GM18858 (cell line): Measurements from ENCODE around the gene ADD1.

Experiments used
- ATAC-seq: cut with Tn5 transposase; IDR thresholded peaks from one replicate; pipeline ENCODE4 v1.9.1; 2021; ENCODE audit not compliant: unreplicated experiment

Gene ADD1

GRCh38 chr4:2833671-2834000, 10.0 kb upstream of the ADD1 start:
- no peak for ATAC-seq

DNA sequence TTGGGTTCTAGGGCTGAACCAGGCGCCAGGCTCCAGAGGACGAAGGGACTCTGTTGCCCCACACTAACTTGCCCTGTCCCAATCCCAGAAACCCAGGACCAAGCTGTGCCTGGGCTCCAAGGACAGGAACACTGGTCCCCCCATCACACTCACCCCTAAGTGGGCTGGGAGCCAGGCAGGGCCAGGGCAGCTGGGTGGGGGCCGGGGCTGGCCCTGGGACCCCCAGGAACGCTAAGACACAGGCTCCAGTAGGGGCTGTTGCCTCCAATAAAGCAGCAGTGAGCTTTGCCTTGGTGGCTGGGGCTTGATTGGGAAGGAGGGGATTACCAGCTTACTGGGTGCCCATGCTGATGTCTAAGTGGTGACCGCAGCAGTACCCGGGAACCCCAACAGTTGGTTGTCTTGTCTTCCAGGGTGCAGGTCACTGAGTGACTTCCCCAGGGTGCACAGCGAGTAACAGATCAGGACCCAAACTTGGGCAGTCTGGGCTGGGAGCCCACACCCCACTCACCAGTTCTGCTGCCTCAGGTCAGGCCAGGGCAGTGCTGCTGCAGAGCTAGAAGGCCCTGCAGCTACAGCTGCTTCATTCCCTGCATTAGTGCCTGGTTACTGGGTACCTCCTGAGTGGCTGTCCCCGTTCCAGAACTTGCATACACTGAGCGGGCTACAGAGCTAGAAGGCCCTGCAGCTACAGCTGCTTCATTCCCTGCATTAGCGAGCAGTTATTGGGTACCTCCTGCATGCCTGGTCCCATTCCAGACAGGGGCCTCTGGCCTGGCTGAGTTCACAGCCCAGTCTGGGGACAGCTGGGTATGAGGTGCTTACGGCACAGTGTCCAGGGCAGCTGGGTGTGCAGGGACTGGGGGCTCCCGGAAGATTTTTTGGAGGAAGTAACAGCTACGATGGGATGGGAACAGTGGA, 9.4 kb upstream of the ADD1 start:
- ATAC-seq = no peak

DNA sequence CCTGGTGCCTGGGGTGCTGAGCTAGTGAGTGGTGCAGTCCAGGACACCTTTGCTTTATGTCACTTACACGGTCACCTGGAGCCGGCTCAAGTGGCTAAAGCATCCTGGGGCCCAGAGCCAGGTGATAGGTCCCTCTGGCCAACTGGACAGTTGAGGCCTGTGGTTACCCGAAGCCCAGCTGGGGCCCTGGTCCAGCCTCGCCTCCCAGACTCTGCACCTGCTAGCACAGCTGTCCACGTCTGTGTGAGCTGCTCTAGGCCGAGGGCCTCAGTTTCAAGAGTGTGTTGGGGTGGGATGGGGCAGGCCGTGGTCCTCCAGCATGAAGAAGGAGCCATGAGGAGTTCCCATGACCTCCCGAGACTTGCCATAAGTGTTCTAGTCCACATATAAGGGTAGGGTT, 7.7 kb upstream of the ADD1 start:
- no peak for ATAC-seq

DNA sequence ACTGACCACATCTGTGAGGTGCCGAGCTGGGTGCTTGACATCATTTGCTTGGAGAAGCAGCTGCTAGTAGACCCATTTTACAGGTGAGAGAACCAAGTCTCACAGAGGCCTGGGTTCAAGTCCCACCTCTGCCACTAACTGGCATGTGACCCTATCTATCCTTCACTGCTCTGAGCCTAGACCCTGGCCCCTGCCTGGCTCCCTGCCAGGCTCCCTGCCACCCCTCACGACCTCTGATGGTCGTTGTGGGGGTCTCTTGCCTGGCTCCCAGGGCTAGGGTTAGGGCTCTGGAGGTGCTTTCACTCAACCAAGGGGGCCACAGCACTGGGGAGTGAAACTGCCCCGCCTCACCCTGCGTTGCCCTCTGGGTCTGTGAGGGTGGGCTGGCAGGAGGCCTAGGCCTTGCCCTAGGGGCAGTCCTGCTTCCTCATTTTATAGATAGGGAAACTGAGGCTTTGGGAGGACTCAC, 7.2 kb upstream of the ADD1 start:
- ATAC-seq = no peak

GRCh38 chr4:2837110-2837903, 6.3 kb upstream of the ADD1 start:
- no peak for ATAC-seq

DNA sequence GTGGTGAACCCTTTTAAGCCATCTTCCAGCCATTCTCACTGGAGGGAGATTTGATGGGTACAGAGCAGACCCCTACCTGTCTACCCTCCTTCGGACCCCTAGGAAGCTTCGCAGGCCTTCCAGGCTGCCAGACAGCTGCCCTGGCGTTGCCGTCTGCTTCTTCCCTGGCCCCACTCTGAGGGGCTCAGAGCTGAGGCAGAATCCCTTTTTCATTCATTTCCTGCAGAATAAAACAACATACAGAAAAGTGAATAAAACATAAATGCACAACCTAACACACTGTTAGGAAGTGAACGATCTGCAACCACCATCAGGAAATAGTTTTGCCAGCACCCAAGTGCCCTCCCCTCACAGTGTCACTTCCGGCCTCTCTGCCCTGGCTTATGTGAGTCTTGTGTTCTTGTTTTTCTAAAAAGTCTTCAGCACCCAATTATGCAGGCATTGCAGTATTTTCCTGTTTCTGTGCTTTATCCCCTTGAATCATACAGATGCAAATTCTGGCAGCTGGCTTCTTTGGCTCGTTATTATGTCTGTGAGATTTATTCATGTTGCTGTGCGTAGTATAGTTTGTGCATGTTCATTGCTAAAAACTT, 5.6 kb upstream of the ADD1 start:
- no peak for ATAC-seq

DNA sequence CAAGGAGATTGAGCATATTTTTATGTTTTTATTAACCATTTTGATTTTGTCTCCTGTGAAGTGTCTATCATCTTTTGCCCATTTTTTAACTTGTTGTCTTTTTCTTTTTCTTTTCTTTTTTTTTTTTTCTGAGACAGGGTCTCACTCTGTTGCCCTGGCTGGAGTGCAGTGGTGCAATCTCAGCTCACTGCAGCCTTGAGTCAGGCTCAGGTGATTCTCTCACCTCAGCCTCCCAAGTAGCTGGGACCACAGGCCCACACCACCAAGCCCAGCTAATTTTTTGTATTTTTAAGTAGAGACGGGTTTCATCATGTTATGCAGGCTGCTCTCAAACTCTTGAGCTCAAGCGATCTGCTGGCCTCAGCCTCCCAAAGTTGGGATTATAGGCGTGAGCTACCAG, 4.6 kb upstream of the ADD1 start:
- ATAC-seq = no peak

DNA sequence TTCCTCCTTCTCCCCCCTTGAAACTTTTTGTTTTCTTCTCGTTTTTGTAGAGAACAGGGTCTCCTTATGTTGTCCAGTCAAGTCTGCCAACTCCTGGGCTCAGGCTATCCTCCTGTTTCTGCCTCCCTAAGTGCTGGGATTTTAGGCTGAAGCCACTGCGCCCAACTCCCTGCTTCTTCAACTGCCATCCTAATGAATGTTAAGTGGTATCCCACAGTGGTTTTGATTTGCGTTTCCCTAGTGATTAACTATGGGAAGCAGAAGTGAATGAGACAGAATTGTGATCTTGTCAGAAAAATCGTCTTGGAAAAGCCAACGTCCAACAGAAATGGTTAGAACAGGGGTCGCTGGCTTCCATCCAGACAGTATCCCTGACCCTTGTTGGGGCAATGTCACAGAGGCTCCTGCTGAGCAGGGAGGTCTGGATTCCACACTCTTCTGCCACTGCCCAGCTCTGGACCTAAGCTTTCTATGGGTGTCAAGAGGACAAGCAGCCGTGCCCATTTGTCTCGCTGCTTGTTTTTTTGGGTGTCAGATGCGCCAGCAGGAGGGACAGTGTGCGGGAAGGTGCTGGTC, 869 bp upstream of the ADD1 start:
- ATAC-seq = no peak

DNA sequence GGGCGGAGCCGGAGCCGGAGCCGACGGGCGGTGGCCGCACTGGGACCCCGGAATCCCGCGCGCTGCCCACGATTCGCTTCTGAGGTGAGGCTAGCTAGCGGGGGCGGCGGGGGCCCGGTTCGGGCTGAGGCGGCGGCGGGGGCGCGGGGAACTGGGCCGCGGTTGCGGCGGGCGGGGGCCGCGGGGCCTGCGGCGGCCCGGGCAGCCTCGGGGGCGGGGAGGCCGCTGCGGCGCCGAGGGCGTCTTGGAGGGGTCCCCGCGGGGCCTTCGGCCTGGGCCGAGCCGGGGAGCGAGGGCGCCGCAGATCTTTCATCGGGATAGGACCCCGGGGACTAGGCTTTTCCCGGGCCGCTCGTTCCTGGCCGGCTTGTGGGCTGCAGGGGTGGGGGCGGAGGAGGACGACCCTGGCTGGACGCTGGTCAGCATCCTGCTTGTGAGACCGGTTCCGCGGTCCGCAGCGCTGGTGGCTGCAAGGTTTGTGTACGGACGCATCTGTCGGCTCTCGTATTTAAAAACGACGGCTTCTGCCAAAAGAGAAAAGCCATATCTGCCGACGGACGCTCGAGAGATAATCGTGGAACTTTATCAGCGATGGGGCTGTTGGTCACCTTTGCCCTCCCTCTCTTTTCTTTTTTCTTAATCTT, 419 bp downstream of the ADD1 start:
- ATAC-seq = no peak

DNA sequence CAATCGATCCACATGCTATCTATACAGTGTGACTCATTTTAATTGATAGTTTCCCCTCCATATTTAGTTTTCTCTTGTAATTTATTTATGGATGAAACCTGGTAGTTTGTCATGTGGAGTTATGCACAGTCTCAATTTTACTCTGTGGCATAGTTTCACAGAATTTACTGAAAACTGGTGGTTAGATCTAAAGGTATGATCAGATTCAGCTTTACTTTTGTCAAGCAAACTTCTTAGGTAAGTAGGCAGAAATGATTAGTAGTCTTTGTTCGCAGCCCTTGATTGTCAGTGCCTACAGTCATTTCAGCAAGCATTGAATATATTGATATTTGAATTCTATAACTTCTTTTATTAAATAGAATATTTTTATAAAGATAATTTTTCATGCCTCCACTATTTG, 2.5 kb downstream of the ADD1 start:
- ATAC-seq = no peak

GRCh38 chr4:2847302-2847871, 3.7 kb downstream of the ADD1 start:
- ATAC-seq = no peak

GRCh38 chr4:2848449-2848848, 4.8 kb downstream of the ADD1 start:
- no peak for ATAC-seq

DNA sequence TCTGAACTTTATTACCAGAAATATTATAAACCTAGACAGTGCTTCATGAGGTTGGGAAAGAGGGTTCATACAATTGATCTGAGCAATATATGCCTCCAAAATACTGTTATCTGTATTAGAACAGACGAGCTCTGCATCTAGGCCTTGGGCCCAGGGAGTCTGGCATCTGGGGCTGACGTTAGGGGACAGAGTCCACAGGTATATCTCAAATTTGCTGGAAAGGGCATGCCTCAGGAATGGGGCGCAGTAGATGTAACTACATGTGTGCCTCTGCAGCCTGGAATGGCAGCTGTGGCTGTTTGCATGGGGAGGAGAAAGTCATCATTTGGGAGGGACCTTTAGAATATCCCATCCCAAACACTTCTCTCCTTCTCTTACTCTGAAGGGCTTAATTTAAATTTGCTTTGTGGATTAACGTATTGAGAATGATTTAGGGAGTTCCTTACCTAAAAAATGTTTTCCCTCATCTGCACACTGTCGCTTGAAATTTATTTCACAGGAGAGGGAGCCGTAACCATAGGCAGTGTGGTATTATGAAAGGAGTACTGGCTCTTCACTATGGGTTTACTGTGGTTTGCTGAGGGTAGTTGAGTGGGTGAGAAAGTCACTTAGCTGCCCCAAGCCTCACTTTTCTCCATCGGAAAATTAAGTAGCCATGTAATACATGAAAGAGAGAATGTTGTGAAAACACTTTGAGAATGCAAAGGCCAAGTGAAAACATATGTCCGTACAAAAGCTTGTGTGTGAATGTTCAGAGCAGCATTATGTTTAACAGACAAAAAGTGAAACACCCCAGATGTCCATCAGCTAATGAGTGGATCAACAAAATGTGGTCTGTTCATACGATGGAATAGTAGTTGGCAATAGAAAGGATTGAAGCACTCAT, 5.9 kb downstream of the ADD1 start:
- ATAC-seq = no peak

- no peak for ATAC-seq
Observed at GRCh38 chr4:2850966-2851798, 7.5 kb downstream of the ADD1 start.

DNA sequence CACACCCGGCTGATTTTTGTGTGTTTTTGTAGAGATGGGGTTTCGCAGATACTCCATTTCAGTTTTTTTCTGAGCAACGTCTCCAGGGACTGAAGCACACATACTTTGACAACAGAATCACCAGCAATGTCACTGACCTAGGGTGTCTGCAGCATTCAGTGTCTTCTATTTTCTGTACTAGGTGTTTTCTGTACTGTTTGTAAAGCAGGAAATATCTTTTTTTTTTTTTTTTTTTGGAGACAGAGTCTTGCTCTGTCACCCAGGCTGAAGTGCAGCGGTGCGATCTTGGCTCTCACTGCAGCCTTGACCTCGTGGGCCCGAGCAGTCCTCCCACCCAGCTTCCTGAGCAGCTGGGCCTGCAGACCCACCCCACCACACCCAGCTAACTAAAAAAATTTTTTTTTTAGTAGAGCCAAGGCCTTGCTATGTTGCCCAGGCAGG, 8.9 kb downstream of the ADD1 start:
- no peak for ATAC-seq

GRCh38 chr4:2855584-2855983, 11.9 kb downstream of the ADD1 start:
- ATAC-seq = no peak

DNA sequence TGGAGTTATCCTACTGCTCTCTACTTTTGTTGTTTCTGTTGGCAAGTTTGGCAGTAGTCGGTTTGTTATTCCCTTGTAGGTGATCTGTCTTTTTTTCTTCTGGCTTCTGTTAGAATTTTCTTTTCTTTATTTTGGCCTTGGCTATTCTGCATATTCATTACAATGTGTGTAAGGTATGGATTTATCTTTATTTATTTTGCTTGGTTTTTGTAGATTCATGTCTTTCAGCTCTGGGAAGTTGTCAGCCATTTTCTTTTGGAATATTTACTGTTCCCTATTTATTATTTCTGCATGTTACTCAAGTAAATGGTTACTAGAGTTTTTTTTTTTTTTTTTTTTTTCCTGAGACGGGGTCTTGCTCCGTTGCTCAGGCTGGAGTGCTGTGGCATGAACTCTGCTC, 12.6 kb downstream of the ADD1 start:
- no peak for ATAC-seq

DNA sequence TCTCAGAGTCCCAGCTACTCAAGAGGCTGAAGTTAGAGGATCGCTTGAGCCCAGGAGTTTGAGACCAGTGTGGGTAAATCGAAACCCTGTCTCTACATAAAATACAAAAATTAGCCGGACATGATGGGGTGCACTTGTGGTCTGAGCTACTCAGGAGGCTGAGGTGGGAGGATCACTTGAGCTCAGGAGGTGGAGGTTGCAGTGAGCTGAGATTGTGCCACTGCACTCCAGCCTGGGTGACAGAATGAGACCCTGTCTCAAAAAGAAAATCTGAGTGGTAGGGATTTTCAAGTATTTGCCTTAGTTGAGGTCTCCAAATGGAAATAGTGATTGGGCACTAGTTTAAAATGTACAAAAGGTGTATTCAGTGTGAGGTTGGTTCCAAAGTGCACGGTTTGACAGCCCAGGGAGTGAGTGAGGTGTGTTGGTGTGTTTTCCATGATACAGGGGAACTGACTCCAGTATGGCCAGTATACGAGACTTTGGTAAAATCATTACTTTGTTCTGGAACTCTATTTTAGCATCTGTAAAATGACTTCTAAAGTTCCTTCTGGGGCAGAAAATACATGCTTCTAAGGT, 13.8 kb downstream of the ADD1 start:
- no peak for ATAC-seq
